AG04450 (cell line): ENCODE results near the gene PXDN. TPM values are rescaled to one million over a fixed set of nuclear protein-coding genes. Genes with fewer than 3 reads are reported as not detected.

Source experiments
- CTCF ChIA-PET: fragments of 300-600, 350-600 bp; formaldehyde crosslinking; extraction: SDS; loops from one replicate; lab custom pipeline; 2022; ENCODE audit warnings: antibody characterized with exemption, inconsistent platforms; lab: Charles Lee
- POLR2A ChIA-PET: fragments of 350-600 bp; formaldehyde crosslinking; extraction: SDS; loops from one replicate; lab custom pipeline; 2021; ENCODE audit warnings: antibody characterized with exemption, inconsistent platforms; lab: Yijun Ruan, JAX
- DNase-seq: peaks from one replicate; pipeline ENCODE4 v3.0.0-alpha.2; 2011; ENCODE audit warnings: low read depth, low spot score
- H3K27ac ChIP-seq: one replicate; pipeline ENCODE4 v1.5.1; 2012; ENCODE audit warnings: low read depth, low read length, control low read depth
- H3K27me3 ChIP-seq: one replicate; pipeline ENCODE4 v1.6.0; 2012; ENCODE audit warnings: low read length; ENCODE audit not compliant: control insufficient read depth, insufficient read depth
- H3K4me3 ChIP-seq: 2 replicates; pipeline ENCODE4 v1.5.1; 2011; ENCODE audit warnings: mild to moderate bottlenecking, low read depth, low read length, control low read depth
- H3K9me3 ChIP-seq: 2 replicates; pipeline ENCODE4 v1.5.1; 2012; ENCODE audit warnings: low read length; ENCODE audit not compliant: control insufficient read depth, insufficient read depth
- polyA plus RNA-seq: library from polyadenylated mRNA; depleted of rRNA; stranded (reverse); fragments of >200 nt; gene quantifications from 2 replicates; pipeline ENCODE4 v1.2.3, GENCODE V29; 2011
- TF ChIP-seq, protein P1 (sequence below): IDR thresholded peaks from 2 replicates; pipeline ENCODE4 v1.5.1; 2011; ENCODE audit warnings: low read depth, low read length, control low read depth, inconsistent platforms

PXDN gene
- polyA plus RNA-seq, 1 experiment: 271 TPM

DNA sequence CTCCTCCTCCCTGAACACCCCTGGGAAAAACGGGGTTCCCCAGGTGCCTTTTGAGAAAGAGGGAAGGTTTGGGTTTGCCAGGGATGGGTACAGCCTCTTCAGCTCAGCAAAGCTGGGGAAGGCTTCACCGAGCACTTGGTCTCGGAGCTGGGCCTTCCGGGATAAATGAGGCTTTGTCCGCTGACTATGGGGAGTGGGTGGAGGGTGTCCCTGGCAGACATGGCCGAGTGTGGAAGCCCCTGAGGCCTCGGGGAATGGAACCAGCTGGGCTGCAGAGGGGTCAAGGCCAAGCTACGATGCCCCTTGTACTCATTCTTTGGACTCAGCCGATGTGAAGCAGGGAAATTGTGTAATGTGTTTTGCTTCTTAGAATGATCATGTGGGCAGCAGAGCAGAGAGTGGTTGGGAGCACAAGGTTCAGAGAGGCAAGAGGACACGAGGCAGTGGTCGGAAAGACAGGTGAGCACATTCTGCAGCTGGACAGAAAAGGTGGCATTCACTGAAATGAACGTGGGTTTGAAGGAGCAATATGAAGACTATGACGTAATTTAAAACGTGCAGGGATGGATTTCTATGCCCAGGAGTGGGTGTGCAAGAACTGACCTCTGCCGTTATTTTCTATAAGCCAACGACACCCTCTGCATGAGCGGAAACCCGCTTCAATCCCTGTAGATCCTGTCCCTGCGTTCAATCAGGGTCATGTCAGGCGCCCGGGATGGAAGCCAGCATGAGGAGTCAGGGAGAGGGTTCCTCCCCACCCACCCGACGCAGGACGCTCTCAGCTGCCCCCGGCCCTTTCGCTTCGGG lies 142.6 kb downstream of the PXDN start:
- peak overlapping the region; percentile 70 for H3K27ac ChIP-seq
- TF ChIP-seq, protein P1, sequence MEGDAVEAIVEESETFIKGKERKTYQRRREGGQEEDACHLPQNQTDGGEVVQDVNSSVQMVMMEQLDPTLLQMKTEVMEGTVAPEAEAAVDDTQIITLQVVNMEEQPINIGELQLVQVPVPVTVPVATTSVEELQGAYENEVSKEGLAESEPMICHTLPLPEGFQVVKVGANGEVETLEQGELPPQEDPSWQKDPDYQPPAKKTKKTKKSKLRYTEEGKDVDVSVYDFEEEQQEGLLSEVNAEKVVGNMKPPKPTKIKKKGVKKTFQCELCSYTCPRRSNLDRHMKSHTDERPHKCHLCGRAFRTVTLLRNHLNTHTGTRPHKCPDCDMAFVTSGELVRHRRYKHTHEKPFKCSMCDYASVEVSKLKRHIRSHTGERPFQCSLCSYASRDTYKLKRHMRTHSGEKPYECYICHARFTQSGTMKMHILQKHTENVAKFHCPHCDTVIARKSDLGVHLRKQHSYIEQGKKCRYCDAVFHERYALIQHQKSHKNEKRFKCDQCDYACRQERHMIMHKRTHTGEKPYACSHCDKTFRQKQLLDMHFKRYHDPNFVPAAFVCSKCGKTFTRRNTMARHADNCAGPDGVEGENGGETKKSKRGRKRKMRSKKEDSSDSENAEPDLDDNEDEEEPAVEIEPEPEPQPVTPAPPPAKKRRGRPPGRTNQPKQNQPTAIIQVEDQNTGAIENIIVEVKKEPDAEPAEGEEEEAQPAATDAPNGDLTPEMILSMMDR: no peak
- CTCF ChIA-PET: interaction anchor here (1.9 kb wide), 1 partner anchor 149 kb away, joined by 6 read pairs; no protein-coding TSS in a partner anchor
- DNase-seq: no peak
- H3K9me3 ChIP-seq: no peaks in the 10 kb centered on the region; the same call in 1 of the 2 replicates
- POLR2A ChIA-PET: no interaction called here
- H3K27me3 ChIP-seq: no peaks in the 10 kb centered on the region
- no peak overlapping the region for H3K4me3 ChIP-seq

DNA sequence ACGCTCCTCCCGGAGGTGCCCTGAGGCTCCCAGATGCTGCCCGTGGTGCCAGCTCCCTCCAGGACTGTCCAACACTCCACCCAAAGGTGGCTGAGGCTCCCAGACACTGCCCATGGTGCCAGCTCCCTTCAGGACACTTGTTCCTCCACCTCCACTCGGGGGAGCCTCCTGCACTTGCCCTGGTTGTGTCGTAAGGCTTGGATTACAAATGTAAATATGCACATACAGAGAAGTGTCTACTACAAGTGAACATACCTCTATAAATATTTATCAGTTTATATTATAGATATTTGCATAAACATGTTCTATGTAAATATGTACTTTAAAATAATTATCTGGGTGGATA lies 143.3 kb downstream of the PXDN start:
- Histone ChIP-seq H3K27ac (peak overlapping the region; percentile 83), H3K27me3 (no peaks in the 10 kb centered on the region), H3K9me3 (no peaks in the 10 kb centered on the region; the same call in 1 of the 2 replicates), H3K4me3 (no peak overlapping the region)
- TF ChIP-seq, protein P1: no peak
- CTCF ChIA-PET: interaction anchor here (0.9 to 1.9 kb wide), 2 partner anchors 9 to 150 kb away, joined by 3 to 6 read pairs; no protein-coding TSS in a partner anchor
- DNase-seq: no peak
- POLR2A ChIA-PET: interaction anchor here (0.6 kb wide), 1 partner anchor 47 kb away, joined by 3 read pairs; no protein-coding TSS in a partner anchor

DNA sequence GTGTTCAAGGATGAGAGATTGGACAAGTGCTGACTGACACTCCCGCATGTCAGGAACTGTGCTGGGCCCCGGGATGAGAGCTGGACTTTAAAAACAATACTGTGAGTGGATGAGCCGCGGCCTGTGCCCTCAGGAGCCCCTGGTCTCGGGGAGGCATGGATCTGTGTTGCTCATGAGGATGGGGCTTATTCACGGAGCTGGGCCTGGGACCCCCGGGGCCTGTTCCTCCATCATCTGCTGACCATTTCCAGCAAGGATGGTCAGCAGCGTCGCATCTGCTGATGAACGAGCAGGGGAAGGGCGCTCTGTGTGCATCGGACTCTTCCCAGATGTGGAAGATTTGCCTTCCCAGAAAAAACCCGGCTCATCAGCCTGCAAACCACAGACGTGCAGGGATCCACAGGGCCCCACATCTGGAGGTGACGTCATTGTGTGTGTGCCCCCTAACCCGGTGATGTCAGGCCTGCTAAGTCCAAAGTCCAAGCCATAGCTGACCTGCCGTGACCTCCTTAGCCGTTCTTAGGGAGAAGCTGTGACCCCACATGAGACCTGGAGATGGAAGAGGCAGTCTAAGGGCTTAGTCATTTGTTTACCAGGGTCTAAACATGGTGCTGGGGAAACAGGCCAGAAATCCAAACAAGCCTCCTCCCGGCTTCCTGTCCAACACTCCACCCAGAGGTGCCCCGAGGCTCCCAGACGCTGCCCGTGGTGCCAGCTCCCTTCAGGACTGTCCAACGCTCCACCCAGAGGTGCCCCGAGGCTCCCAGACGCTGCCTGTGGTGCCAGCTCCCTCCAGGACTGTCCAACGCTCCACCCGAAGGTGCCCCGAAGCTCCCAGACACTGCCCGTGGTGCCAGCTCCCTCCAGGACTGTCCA lies 143.9 kb downstream of the PXDN start:
- peak; percentile 81 for DNase-seq
- Histone ChIP-seq H3K27ac (peak overlapping the region; percentile 83), H3K27me3 (no peaks in the 10 kb centered on the region), H3K9me3 (no peaks in the 10 kb centered on the region; the same call in 1 of the 2 replicates), H3K4me3 (no peak overlapping the region)
- POLR2A ChIA-PET: interaction anchor here (0.6 kb wide), 1 partner anchor 47 kb away, joined by 3 read pairs; no protein-coding TSS in a partner anchor
- TF ChIP-seq, protein P1: no peak
- CTCF ChIA-PET: interaction anchor here (0.9 to 1.9 kb wide), 3 partner anchors 8 to 151 kb away, joined by 3 to 6 read pairs (median 6); no protein-coding TSS in a partner anchor

DNA sequence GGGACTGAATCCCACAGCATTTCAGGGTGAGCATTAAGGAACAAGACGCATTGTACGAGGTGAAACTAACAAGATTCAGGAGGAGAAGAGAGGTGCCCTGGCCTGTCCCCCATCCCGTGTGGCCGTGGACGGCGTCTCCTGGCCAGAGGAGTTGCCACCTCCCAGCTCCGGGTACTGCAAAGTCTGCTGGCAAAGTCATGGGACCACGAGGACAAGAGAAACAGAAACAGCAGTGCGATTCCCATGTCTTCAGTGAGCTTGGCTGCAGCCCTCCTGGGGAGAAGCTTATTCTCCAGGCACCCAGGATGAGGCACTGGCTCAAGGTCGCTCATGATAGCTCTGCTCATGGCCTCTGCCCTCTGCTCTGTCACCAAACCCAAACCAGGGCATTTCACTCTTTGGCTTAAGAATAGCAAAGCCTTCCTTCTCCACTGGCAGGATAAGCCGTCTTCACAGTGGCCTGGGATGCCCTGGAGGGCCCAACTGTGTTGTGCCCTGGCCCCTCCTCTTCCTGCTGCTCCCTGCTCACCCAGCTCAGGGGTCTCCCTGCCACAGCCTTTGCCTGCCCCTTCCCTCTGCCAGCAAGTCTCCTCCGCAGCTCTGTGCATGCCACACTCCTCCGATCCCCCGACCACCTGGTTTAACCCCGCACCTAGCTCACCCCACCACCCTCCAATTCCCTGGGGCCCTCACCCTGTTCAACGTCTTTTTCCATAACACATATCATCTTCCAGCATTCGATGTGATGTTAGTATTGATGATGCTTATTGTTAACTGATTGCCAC lies 144.8 kb downstream of the PXDN start:
- CTCF ChIA-PET: interaction anchor here (1.2 to 1.8 kb wide), 2 partner anchors 48 to 170 kb away, joined by 3 to 6 read pairs; no protein-coding TSS in a partner anchor

More for the DNA sequence above, 144.8 kb downstream of the PXDN start:
- POLR2A ChIA-PET: no interaction called here
- H3K4me3 ChIP-seq: no peak overlapping the region
- H3K9me3 ChIP-seq: no peaks in the 10 kb centered on the region; the same call in 1 of the 2 replicates
- H3K27me3 ChIP-seq: no peaks in the 10 kb centered on the region
- H3K27ac ChIP-seq: peak overlapping the region; percentile 83
- TF ChIP-seq, protein P1: no peak
- no peak for DNase-seq
